HepG2 (cell line): ENCODE measurements around the gene SNN. TPM values are rescaled to one million over a fixed set of nuclear protein-coding genes. Genes with fewer than 3 reads are reported as not detected.

ENCODE experiments used
- ATAC-seq: fragments of 200-7000 bp; cut with Tn5 transposase; 3 replicates; pipeline ENCODE4 v1.9.1; 2020; ENCODE audit warnings: mild to moderate bottlenecking, moderate library complexity
- BruUV-seq: library from RNA; stranded (reverse); fragments of 400-500 nt; replicated peaks from 2 replicates; lab custom pipeline; 2021; lab: Mats Ljungman, UMichigan
- CTCF ChIA-PET: fragments of 300-600 bp; formaldehyde crosslinking; extraction: SDS; loops from one replicate; lab custom pipeline; 2021; ENCODE audit warnings: low total read pairs, inconsistent platforms, low intra/inter-chr PET ratio; lab: Yijun Ruan, JAX
- POLR2A ChIA-PET: fragments of 350-600 bp; sonication (Branson Sonifier 250); formaldehyde crosslinking; loops from one replicate; lab custom pipeline; 2020; ENCODE audit warnings: antibody characterized with exemption, inconsistent platforms; lab: Yijun Ruan, JAX
- DNase-seq: peaks from one replicate; pipeline ENCODE4 v3.0.0-alpha.2; 2015; ENCODE audit warnings: low spot score
- FAIRE-seq: peaks from 3 replicates; lab custom pipeline; 2011; peaks lifted over from hg19 to GRCh38; lab: Jason Lieb, UNC
- H2AFZ ChIP-seq: one replicate; pipeline ENCODE4 v1.6.1; 2011; ENCODE audit warnings: low read length, inconsistent platforms
- H3K27ac ChIP-seq: fragments of 300-600 bp; 3 replicates; pipeline ENCODE4 v1.8.0; 2011; ENCODE audit warnings: mixed run types, mild to moderate bottlenecking, mixed read lengths, low read length, inconsistent platforms; ENCODE audit not compliant: insufficient read depth; ENCODE audit errors: extremely low read length
- H3K27me3 ChIP-seq, 2 experiments: fragments of 200-600 bp in 1 of 2; 2 replicates in 1 of 2; 3 replicates in 1 of 2; pipeline versions ENCODE4 v1.6.0 to v1.8.0; 2011; ENCODE audit warnings: low read length in 2 of 2, mild to moderate bottlenecking in 2 of 2, moderate library complexity in 2 of 2, inconsistent platforms in 1 of 2; ENCODE audit not compliant: insufficient read depth in 2 of 2, control insufficient read depth in 1 of 2
- H3K36me3 ChIP-seq, 2 experiments: fragments of 200-600 bp in 1 of 2; replicated peaks in 1 of 2; 2 replicates in 1 of 2; 3 replicates in 1 of 2; pipeline versions ENCODE4 v1.5.1 to v1.8.0; 2011; ENCODE audit warnings: low read length in 2 of 2, inconsistent platforms in 1 of 2; ENCODE audit not compliant: insufficient read depth in 2 of 2, control insufficient read depth in 1 of 2
- H3K4me1 ChIP-seq: 2 replicates; pipeline ENCODE4 v1.5.1; 2012; ENCODE audit warnings: low read length, inconsistent platforms; ENCODE audit not compliant: insufficient read depth
- H3K4me2 ChIP-seq: 2 replicates; pipeline ENCODE4 v1.6.0; 2011; ENCODE audit warnings: low read depth, low read length, inconsistent platforms
- H3K4me3 ChIP-seq, 3 experiments: fragments of 200-600 bp in 1 of 3; sonication (generic), shearing (Covaris generic) in 1 of 3; replicated peaks in 1 of 3; 2 replicates each; pipeline ENCODE4 v1.5.1; 2011 to 2016; ENCODE audit warnings: low read length in 3 of 3, inconsistent platforms in 2 of 3, low read depth in 2 of 3, mild to moderate bottlenecking in 2 of 3, control low read depth in 1 of 3, mixed read lengths in 1 of 3; ENCODE audit not compliant: insufficient read depth in 1 of 3
- H3K79me2 ChIP-seq: one replicate; pipeline ENCODE4 v1.6.1; 2011; ENCODE audit warnings: low read length, inconsistent platforms; ENCODE audit not compliant: insufficient read depth
- H3K9ac ChIP-seq: 2 replicates; pipeline ENCODE4 v1.6.0; 2011; ENCODE audit warnings: mild to moderate bottlenecking, low read depth, low read length, inconsistent platforms; ENCODE audit not compliant: insufficient read depth
- H3K9me3 ChIP-seq: 2 replicates; pipeline ENCODE4 v1.5.1; 2012; ENCODE audit warnings: mild to moderate bottlenecking, low read length
- H4K20me1 ChIP-seq: 2 replicates; pipeline ENCODE4 v1.6.0; 2011; ENCODE audit warnings: inconsistent platforms, mild to moderate bottlenecking, low read length, moderate library complexity; ENCODE audit not compliant: insufficient read depth
- ZIK1 ChIP-seq: sonication (generic); formaldehyde crosslinking; IDR thresholded peaks from 2 replicates; pipeline ENCODE4 v1.5.0; 2020; ENCODE audit warnings: mild to moderate bottlenecking, low read depth, missing genetic modification reagents, borderline replicate concordance
- ZNF121 ChIP-seq: sonication (generic); formaldehyde crosslinking; IDR thresholded peaks from 2 replicates; pipeline ENCODE4 v1.5.0; 2020; ENCODE audit warnings: mild to moderate bottlenecking, missing genetic modification reagents
- ZNF441 ChIP-seq: sonication (generic); formaldehyde crosslinking; IDR thresholded peaks from 2 replicates; pipeline ENCODE4 v1.7.0; 2021; ENCODE audit warnings: missing genetic modification reagents, borderline replicate concordance
- WGBS: methylation state at CpG from one replicate; pipeline ENCODE4 v1.1.6; 2017; ENCODE audit warnings: low lambda C conversion rate; 5-methylcytosine and 5-hydroxymethylcytosine counted together
- in situ Hi-C: cut with HindIII; loops from 2 replicates; pipeline ENCODE4 v1.10.0; 2017; ENCODE audit warnings: low pct_unique_long_range_greater_than_20kb; ENCODE audit not compliant: extremely low pct_ligation_motif_present
- intact Hi-C: fragments of 100-400 bp; cut with micrococcal nuclease; formaldehyde crosslinking; loops from one replicate; pipeline ENCODE4 v1.10.0; 2022; ENCODE audit not compliant: unreplicated experiment
- polyA plus RNA-seq, 8 experiments: library from polyadenylated mRNA; depleted of rRNA in 3 of 8; stranded (reverse) in 7 of 8; unstranded in 1 of 8; fragments of >200 nt; fragmentation: Illumina TruSeq in 4 of 8; extraction: Trizol in 4 of 8; gene quantifications; 2 replicates each; pipeline versions ENCODE4 v1.2.1 to v1.2.3, GENCODE V29; 2011 to 2016; ENCODE audit warnings: low read depth in 4 of 8, missing spikeins in 1 of 8, mixed read lengths in 1 of 8; ENCODE audit not compliant: insufficient read depth in 1 of 8
- total RNA-seq, 5 experiments: library from RNA; depleted of rRNA; stranded (reverse); fragments of >200 nt; fragmentation: Illumina TruSeq; extraction: Trizol; gene quantifications; 2 replicates each; pipeline ENCODE4 v1.2.3, GENCODE V29; 2016; ENCODE audit warnings: low read depth in 1 of 5
- TF ChIP-seq, protein P1 (sequence below): sonication (generic); formaldehyde crosslinking; IDR thresholded peaks from 2 replicates; pipeline ENCODE4 v1.5.1; 2020; ENCODE audit warnings: mild to moderate bottlenecking, missing genetic modification reagents, moderate library complexity
- TF ChIP-seq, protein P2 (sequence below): sonication (generic); formaldehyde crosslinking; conservative IDR thresholded peaks from 2 replicates; pipeline ENCODE4 v1.4.0; 2020; ENCODE audit warnings: missing genetic modification reagents

SNN gene
- total and polyA plus RNA-seq, 2 of the 13 experiments (the other 11 are each of a cell fraction or from before 2014, with no cell fraction given), result 5.2 to 8.4 TPM

DNA sequence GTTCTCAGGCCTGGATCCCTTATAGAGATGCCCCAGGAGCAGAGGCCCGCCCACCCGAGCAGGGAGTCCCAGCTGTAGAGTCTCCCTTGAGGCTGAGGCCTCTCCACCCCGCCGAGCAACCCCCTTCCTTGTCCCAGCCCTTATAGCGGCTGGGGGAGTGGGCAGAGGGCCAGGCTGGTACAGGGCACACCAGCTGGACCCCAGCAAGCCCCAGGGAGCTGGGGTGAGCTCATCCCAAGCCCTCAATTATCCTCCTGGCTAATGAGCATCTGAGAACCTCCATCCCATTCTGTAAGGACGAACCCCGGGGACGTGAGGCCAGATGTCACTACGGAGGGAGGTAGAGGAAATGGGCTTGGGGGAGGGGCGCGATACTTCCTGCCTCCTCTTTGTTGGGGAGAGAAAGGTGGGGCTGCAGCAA, 3.2 kb upstream of the SNN start:
- ChIA-PET CTCF (no interaction called here), POLR2A (interaction anchor here (1.3 kb wide), 1 partner anchor 132 kb away, joined by 5 read pairs; the partner anchor contains the start of gene ZC3H7A)
- DNase-seq (no peak), FAIRE-seq (no peak), ATAC-seq (no peak)
- no peak overlapping the region for H3K9ac ChIP-seq
- peaks cover 57% of the 10 kb centered on the region for H3K4me1 ChIP-seq
- WGBS, result 29% methylated on average over 10 of the region's 11 CpGs
- no peak overlapping the region for H3K27ac ChIP-seq
- intact Hi-C loops (no loop called here), in situ Hi-C loops (no loop called here)
- TF ChIP-seq, protein P1, sequence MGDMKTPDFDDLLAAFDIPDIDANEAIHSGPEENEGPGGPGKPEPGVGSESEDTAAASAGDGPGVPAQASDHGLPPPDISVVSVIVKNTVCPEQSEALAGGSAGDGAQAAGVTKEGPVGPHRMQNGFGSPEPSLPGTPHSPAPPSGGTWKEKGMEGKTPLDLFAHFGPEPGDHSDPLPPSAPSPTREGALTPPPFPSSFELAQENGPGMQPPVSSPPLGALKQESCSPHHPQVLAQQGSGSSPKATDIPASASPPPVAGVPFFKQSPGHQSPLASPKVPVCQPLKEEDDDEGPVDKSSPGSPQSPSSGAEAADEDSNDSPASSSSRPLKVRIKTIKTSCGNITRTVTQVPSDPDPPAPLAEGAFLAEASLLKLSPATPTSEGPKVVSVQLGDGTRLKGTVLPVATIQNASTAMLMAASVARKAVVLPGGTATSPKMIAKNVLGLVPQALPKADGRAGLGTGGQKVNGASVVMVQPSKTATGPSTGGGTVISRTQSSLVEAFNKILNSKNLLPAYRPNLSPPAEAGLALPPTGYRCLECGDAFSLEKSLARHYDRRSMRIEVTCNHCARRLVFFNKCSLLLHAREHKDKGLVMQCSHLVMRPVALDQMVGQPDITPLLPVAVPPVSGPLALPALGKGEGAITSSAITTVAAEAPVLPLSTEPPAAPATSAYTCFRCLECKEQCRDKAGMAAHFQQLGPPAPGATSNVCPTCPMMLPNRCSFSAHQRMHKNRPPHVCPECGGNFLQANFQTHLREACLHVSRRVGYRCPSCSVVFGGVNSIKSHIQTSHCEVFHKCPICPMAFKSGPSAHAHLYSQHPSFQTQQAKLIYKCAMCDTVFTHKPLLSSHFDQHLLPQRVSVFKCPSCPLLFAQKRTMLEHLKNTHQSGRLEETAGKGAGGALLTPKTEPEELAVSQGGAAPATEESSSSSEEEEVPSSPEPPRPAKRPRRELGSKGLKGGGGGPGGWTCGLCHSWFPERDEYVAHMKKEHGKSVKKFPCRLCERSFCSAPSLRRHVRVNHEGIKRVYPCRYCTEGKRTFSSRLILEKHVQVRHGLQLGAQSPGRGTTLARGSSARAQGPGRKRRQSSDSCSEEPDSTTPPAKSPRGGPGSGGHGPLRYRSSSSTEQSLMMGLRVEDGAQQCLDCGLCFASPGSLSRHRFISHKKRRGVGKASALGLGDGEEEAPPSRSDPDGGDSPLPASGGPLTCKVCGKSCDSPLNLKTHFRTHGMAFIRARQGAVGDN, result peak; percentile 21; the same call in 1 of the 2 replicates
- TF ChIP-seq ZNF441 (CRISPR knock-in tag), result no peak
- peak; percentile 45; the same call in 1 of the 2 replicates for TF ChIP-seq ZNF121 (CRISPR knock-in tag)
- TF ChIP-seq ZIK1, result no peak
- TF ChIP-seq, protein P2, sequence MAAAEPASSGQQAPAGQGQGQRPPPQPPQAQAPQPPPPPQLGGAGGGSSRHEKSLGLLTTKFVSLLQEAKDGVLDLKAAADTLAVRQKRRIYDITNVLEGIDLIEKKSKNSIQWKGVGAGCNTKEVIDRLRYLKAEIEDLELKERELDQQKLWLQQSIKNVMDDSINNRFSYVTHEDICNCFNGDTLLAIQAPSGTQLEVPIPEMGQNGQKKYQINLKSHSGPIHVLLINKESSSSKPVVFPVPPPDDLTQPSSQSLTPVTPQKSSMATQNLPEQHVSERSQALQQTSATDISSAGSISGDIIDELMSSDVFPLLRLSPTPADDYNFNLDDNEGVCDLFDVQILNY, result no peak
- H3K79me2 ChIP-seq, result no peaks in the 10 kb centered on the region
- no TSS peak for BruUV-seq
- H2AFZ ChIP-seq, result no peak overlapping the region
- peak overlapping the region; percentile 26; the same call in 1 of the 2 replicates for H3K4me2 ChIP-seq
- no peaks in the 10 kb centered on the region for H3K36me3 ChIP-seq
- H3K4me3 ChIP-seq, result no peak overlapping the region
- peaks cover 0 to 33% of the 10 kb centered on the region in 2 experiments; a peak in 3 of 5 replicates for H3K27me3 ChIP-seq
- no peaks in the 10 kb centered on the region for H3K9me3 ChIP-seq
- no peaks in the 10 kb centered on the region; the same call in 1 of the 2 replicates for H4K20me1 ChIP-seq
